ENCODE results near the gene DPYSL3. TPM values are rescaled to one million over a fixed set of nuclear protein-coding genes. Genes with fewer than 3 reads are reported as not detected.

Gene DPYSL3
- total RNA-seq, 4 donors from 2014 or later = 31.3 to 46.0 (median 35.1) TPM

- TF ChIP-seq CTCF (IDR thresholded peaks at IDR 0.05; ENCODE audit: low read depth) = no peak
These were observed 41.8 kb upstream of the DPYSL3 start for GRCh38 chr5:147551677-147552076.

- TF ChIP-seq CTCF (IDR thresholded peaks at IDR 0.05; ENCODE audit: low read depth) = no peak
These were observed 37.9 kb upstream of the DPYSL3 start for GRCh38 chr5:147547730-147548129.

GRCh38 chr5:147544556-147544955 is 34.7 kb upstream of the DPYSL3 start:
- no peak for TF ChIP-seq CTCF (IDR thresholded peaks at IDR 0.05; ENCODE audit: low read depth)

GRCh38 chr5:147539053-147539452 is 29.2 kb upstream of the DPYSL3 start:
- TF ChIP-seq CTCF (IDR thresholded peaks at IDR 0.05; ENCODE audit: low read depth) = no peak

GRCh38 chr5:147538236-147538635 is 28.4 kb upstream of the DPYSL3 start:
- TF ChIP-seq CTCF (IDR thresholded peaks at IDR 0.05; ENCODE audit: low read depth) = no peak

GRCh38 chr5:147534172-147534951 is 24.5 kb upstream of the DPYSL3 start:
- TF ChIP-seq CTCF (IDR thresholded peaks at IDR 0.05; ENCODE audit: low read depth) = no peak

- no peak for TF ChIP-seq CTCF (IDR thresholded peaks at IDR 0.05; ENCODE audit: low read depth)
These were observed 22.3 kb upstream of the DPYSL3 start for GRCh38 chr5:147532156-147532555.
